Progenitor cell of endocrine pancreas (in vitro differentiated cells): ENCODE data around the gene NEURL3. TPM values are rescaled to one million over a fixed set of nuclear protein-coding genes. Genes with fewer than 3 reads are reported as not detected.
"Not testable (repeated sequence)": the region's sequence is repeated elsewhere in the genome, so short reads cannot be mapped to it uniquely, and the experiment has no call there.

Experiments
- DNase-seq: peaks from one replicate; pipeline ENCODE4 v3.0.0; 2021; ENCODE audit warnings: low spot score; ENCODE audit not compliant: unreplicated experiment
- H3K27ac Mint-ChIP-seq: 2 replicates; pipeline ENCODE4 v1.8.0; 2021; ENCODE audit warnings: mild to moderate bottlenecking, moderate library complexity, mixed read lengths
- H3K27me3 Mint-ChIP-seq: 2 replicates; pipeline ENCODE4 v1.8.0; 2021; ENCODE audit warnings: mixed read lengths
- H3K36me3 Mint-ChIP-seq: 2 replicates; pipeline ENCODE4 v1.8.0; 2022; ENCODE audit warnings: mixed read lengths; ENCODE audit not compliant: insufficient read depth
- H3K4me1 Mint-ChIP-seq: 2 replicates; pipeline ENCODE4 v1.8.0; 2021; ENCODE audit warnings: low read depth, mixed read lengths
- H3K4me3 Mint-ChIP-seq: 2 replicates; pipeline ENCODE4 v1.8.0; 2021; ENCODE audit warnings: low read depth, mild to moderate bottlenecking, moderate library complexity, mixed read lengths
- H3K9me3 Mint-ChIP-seq: 2 replicates; pipeline ENCODE4 v1.8.0; 2021; ENCODE audit warnings: low read depth, mixed read lengths
- CTCF ChIP-seq: fragments of 200-600 bp; sonication (generic); IDR thresholded peaks from one replicate; pipeline ENCODE4 v1.5.0; 2021; ENCODE audit warnings: antibody characterized with exemption, mild to moderate bottlenecking; ENCODE audit not compliant: unreplicated experiment
- total RNA-seq: library from RNA; stranded (reverse); gene quantifications from 2 replicates; pipeline ENCODE4 v1.2.1, GENCODE V29; 2021

Gene NEURL3
- total RNA-seq, 1 donor from 2014 or later = 0.86 TPM

- H3K27ac Mint-ChIP-seq = no peak overlapping the region
- H3K9me3 Mint-ChIP-seq = no peaks in the 10 kb centered on the region
- no peaks in the 10 kb centered on the region for H3K27me3 Mint-ChIP-seq
- DNase-seq = no peak
- H3K4me3 Mint-ChIP-seq = no peak overlapping the region
- no peaks in the 10 kb centered on the region for H3K36me3 Mint-ChIP-seq
- TF ChIP-seq CTCF = no peak
- H3K4me1 Mint-ChIP-seq = peaks cover 19% of the 10 kb centered on the region
Measured at GRCh38 chr2:96501886-96502810, 3.0 kb downstream of the NEURL3 start.

- DNase-seq = no peak
- no peak for TF ChIP-seq CTCF
- Mint-ChIP-seq H3K27ac (no peak overlapping the region), H3K36me3 (no peaks in the 10 kb centered on the region), H3K9me3 (no peaks in the 10 kb centered on the region), H3K4me3 (no peak overlapping the region), H3K4me1 (peaks cover 17% of the 10 kb centered on the region), H3K27me3 (no peaks in the 10 kb centered on the region)
Measured at GRCh38 chr2:96501471-96501874, 3.7 kb downstream of the NEURL3 start.

GRCh38 chr2:96500385-96501066, 4.6 kb downstream of the NEURL3 start:
- Mint-ChIP-seq H3K36me3 (no peaks in the 10 kb centered on the region), H3K27me3 (no peaks in the 10 kb centered on the region), H3K9me3 (peaks cover 5% of the 10 kb centered on the region), H3K4me3 (no peak overlapping the region), H3K27ac (no peak overlapping the region), H3K4me1 (peaks cover 11% of the 10 kb centered on the region)
- TF ChIP-seq CTCF = no peak
- DNase-seq = no peak

- TF ChIP-seq CTCF = no peak
- Mint-ChIP-seq H3K36me3 (no peaks in the 10 kb centered on the region), H3K27ac (no peak overlapping the region), H3K9me3 (peaks cover 11% of the 10 kb centered on the region), H3K4me1 (peaks cover 3% of the 10 kb centered on the region), H3K4me3 (no peak overlapping the region), H3K27me3 (no peaks in the 10 kb centered on the region)
- no peak for DNase-seq
Measured at GRCh38 chr2:96499061-96499960, 5.8 kb downstream of the NEURL3 start.

GRCh38 chr2:96498611-96499010, 6.5 kb downstream of the NEURL3 start:
- not testable (repeated sequence) for H3K27me3 Mint-ChIP-seq, H3K4me1 Mint-ChIP-seq, H3K36me3 Mint-ChIP-seq, DNase-seq, H3K27ac Mint-ChIP-seq, H3K4me3 Mint-ChIP-seq
- H3K9me3 Mint-ChIP-seq = peaks cover 14% of the 10 kb centered on the region
